K562 (cell line): ENCODE data around the gene EXOC6.

ENCODE experiments used
- CTCF ChIP-seq, 3 experiments: IDR thresholded peaks in 2 of 3; conservative IDR thresholded peaks in 1 of 3; 2 replicates each; pipeline ENCODE4 v1.5.1; 2011 to 2012; ENCODE audit warnings: low read length in 3 of 3, mild to moderate bottlenecking in 3 of 3, control low read depth in 2 of 3, improper control_type of control experiment in 1 of 3, inconsistent platforms in 1 of 3, low read depth in 1 of 3, mixed read lengths in 1 of 3, moderate library complexity in 1 of 3; ENCODE audit not compliant: insufficient read depth in 2 of 3
- GTF2B ChIP-seq: IDR thresholded peaks from 2 replicates; pipeline ENCODE4 v1.6.1; 2011; ENCODE audit not compliant: insufficient read length; ENCODE audit errors: extremely low read depth
- POLR3A ChIP-seq: IDR thresholded peaks from 2 replicates; pipeline ENCODE4 v1.6.1; 2011; ENCODE audit warnings: borderline replicate concordance, mild to moderate bottlenecking, moderate library complexity; ENCODE audit not compliant: insufficient read length, insufficient read depth; ENCODE audit errors: extremely low read depth
- ZNF398 ChIP-seq: fragments of 250-450 bp; sonication (Bioruptor Pico); IDR thresholded peaks from 2 replicates; pipeline ENCODE4 v1.8.0; 2021; ENCODE audit warnings: moderate library complexity, mild to moderate bottlenecking, inconsistent platforms
- TF ChIP-seq, protein P1 (sequence below), 2 experiments: fragments of 450-650 bp; formaldehyde crosslinking in 1 of 2; IDR thresholded peaks; 2 replicates each; pipeline versions ENCODE4 v1.4.0 to v1.6.1; 2014 to 2020; ENCODE audit warnings: mild to moderate bottlenecking in 2 of 2, borderline replicate concordance in 1 of 2, low read depth in 1 of 2

DNA sequence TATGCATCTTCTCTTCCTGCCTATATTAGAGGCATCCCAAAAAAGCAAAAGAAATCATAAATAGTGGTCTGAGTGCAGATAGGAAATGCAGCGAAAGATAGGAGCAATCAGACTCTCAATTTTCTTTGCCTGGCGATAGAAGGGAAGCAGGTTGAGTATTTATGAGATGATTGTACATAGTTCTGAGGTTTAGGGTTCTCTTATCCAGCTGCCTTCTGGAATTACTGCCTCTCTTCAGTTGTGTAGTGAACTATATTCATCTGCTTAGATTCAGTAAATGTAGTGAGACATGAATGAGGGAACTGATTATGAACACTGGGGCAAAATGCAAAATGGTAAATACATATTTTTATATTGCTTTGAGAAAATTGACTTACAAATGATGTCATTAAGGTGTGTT is 119.3 kb downstream of the EXOC6 start:
- no peak for TF ChIP-seq GTF2B
- TF ChIP-seq CTCF (IDR thresholded peaks at IDR 0.05 in 2 of 3, conservative IDR thresholded peaks at IDR 0.05 in 1 of 3; ENCODE audit: insufficient read depth in 2 of 3, low read depth in 1 of 3, low read length in 3 of 3) = no peak
- TF ChIP-seq POLR3A = no peak
- no peak for TF ChIP-seq ZNF398
- TF ChIP-seq, protein P1, sequence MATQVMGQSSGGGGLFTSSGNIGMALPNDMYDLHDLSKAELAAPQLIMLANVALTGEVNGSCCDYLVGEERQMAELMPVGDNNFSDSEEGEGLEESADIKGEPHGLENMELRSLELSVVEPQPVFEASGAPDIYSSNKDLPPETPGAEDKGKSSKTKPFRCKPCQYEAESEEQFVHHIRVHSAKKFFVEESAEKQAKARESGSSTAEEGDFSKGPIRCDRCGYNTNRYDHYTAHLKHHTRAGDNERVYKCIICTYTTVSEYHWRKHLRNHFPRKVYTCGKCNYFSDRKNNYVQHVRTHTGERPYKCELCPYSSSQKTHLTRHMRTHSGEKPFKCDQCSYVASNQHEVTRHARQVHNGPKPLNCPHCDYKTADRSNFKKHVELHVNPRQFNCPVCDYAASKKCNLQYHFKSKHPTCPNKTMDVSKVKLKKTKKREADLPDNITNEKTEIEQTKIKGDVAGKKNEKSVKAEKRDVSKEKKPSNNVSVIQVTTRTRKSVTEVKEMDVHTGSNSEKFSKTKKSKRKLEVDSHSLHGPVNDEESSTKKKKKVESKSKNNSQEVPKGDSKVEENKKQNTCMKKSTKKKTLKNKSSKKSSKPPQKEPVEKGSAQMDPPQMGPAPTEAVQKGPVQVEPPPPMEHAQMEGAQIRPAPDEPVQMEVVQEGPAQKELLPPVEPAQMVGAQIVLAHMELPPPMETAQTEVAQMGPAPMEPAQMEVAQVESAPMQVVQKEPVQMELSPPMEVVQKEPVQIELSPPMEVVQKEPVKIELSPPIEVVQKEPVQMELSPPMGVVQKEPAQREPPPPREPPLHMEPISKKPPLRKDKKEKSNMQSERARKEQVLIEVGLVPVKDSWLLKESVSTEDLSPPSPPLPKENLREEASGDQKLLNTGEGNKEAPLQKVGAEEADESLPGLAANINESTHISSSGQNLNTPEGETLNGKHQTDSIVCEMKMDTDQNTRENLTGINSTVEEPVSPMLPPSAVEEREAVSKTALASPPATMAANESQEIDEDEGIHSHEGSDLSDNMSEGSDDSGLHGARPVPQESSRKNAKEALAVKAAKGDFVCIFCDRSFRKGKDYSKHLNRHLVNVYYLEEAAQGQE (IDR thresholded peaks at IDR 0.05; ENCODE audit: borderline replicate concordance) = no peak
- TF ChIP-seq, protein P1 (CRISPR knock-in tag; IDR thresholded peaks at IDR 0.05; ENCODE audit: low read depth) = no peak
